ENCODE results near the gene TMEM144. TPM values are rescaled to one million over a fixed set of nuclear protein-coding genes. Genes with fewer than 3 reads are reported as not detected.
A peak's percentile ranks its signal among the peaks of the same experiment; 100 is the strongest.

The TMEM144 gene
- total RNA-seq, 4 donors from 2014 or later: 7.4 to 67.1 (median 45.2) TPM

- no peak for DNase-seq
- Histone ChIP-seq H3K4me3 (no peak overlapping the region), H3K27ac (no peak overlapping the region), H3K27me3 (no peaks in the 10 kb centered on the region), H3K4me1 (no peaks in the 10 kb centered on the region), H3K9me3 (no peaks in the 10 kb centered on the region), H3K36me3 (peaks cover 0 to 43% (median 0%) of the 10 kb centered on the region in 3 donors)
- TF ChIP-seq, protein P1, sequence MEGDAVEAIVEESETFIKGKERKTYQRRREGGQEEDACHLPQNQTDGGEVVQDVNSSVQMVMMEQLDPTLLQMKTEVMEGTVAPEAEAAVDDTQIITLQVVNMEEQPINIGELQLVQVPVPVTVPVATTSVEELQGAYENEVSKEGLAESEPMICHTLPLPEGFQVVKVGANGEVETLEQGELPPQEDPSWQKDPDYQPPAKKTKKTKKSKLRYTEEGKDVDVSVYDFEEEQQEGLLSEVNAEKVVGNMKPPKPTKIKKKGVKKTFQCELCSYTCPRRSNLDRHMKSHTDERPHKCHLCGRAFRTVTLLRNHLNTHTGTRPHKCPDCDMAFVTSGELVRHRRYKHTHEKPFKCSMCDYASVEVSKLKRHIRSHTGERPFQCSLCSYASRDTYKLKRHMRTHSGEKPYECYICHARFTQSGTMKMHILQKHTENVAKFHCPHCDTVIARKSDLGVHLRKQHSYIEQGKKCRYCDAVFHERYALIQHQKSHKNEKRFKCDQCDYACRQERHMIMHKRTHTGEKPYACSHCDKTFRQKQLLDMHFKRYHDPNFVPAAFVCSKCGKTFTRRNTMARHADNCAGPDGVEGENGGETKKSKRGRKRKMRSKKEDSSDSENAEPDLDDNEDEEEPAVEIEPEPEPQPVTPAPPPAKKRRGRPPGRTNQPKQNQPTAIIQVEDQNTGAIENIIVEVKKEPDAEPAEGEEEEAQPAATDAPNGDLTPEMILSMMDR (IDR thresholded peaks at IDR 0.05): no peak
- no peak for TF ChIP-seq POLR2A (IDR thresholded peaks at IDR 0.05)
These were observed 32.8 kb downstream of the TMEM144 start for GRCh38 chr4:158243071-158243470.

DNA sequence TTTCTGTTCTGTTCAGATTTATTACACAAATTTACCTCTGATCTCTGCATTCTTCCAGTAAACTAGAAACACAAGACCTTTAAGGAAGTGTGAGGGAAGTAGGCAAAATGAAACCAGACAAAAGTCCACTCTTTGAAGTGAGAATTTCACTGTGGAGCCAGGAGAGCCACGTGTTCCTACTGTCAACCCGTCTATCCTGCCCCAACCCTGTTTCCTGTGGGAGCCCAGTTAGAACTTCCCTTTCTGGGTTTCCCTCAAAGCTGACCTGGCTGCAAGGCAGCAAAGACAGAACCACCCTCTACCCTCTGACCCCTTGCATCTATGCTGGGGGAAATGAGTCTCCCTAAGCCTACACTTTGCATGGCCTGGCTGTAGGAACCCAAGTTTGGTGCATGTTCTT lies 40.0 kb downstream of the TMEM144 start:
- Histone ChIP-seq H3K36me3 (peaks cover 0 to 6% (median 0%) of the 10 kb centered on the region in 3 donors), H3K4me3 (no peak overlapping the region), H3K9me3 (no peaks in the 10 kb centered on the region), H3K27ac (no peak overlapping the region), H3K4me1 (no peaks in the 10 kb centered on the region), H3K27me3 (no peaks in the 10 kb centered on the region)
- TF ChIP-seq, protein P1 (IDR thresholded peaks at IDR 0.05): no peak
- TF ChIP-seq POLR2A (IDR thresholded peaks at IDR 0.05): no peak
- peak in 1 of 3 donors; percentile 44 for DNase-seq

GRCh38 chr4:158253350-158253980 lies 43.2 kb downstream of the TMEM144 start:
- peak in 1 of 3 donors; percentile 66 for DNase-seq
- Histone ChIP-seq H3K9me3 (no peaks in the 10 kb centered on the region), H3K27me3 (no peaks in the 10 kb centered on the region), H3K4me3 (no peak overlapping the region), H3K27ac (no peak overlapping the region), H3K36me3 (no peaks in the 10 kb centered on the region), H3K4me1 (no peaks in the 10 kb centered on the region)
- TF ChIP-seq, protein P1 (IDR thresholded peaks at IDR 0.05): peak in 4 of 6 experiments; percentile 43 to 69 (median 65)
- no peak for TF ChIP-seq POLR2A (IDR thresholded peaks at IDR 0.05)

DNA sequence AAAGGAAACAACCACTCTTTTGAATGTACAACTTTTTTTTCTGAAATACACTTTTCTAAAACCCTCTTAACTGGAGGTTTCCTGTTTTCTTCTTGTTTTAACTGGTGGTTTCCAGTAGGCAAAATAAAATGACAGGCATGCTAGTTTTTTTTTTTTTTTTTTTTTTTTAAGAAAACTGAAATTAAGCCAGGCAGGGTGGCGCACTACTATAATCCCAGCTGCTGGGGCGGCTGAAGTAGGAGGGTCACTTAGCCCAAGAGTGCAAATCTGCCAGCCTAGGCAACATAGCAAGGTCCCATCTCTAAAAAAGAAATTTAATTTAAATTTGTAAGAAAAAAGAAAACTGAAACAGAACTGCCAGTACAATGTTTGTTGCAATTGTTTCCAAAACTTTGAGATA lies 44.0 kb downstream of the TMEM144 start:
- Histone ChIP-seq H3K4me3 (no peak overlapping the region), H3K36me3 (no peaks in the 10 kb centered on the region), H3K4me1 (no peaks in the 10 kb centered on the region), H3K27me3 (no peaks in the 10 kb centered on the region), H3K27ac (no peak overlapping the region), H3K9me3 (no peaks in the 10 kb centered on the region)
- DNase-seq: no peak
- TF ChIP-seq, protein P1 (IDR thresholded peaks at IDR 0.05): no peak

DNA sequence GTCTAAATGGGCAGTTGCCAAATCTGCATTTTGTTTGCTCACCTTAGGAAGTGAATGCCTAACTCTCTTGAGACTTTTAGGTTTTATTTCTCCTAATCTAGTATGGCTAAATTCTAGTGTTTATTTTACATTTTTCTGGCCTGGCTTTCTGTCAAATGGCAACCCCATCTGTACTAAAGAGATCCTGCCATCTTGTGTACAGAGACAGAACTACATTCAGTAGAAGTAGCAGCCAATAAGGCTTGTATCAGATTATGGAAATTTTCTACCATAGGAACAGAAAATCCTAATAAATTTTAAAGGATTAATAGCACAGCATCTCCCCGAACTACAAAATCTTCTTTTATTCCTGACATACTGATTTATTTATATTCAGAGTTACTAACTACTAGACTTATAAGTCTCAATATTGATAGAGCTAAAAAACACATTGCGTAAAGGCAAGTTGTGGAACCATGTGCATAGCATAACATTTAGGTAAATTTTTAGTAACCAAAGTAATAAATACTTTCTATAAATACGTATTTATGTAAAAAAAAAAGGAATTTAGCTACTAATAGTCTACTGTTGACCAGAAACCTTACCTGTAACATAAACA lies 45.5 kb downstream of the TMEM144 start:
- H3K9me3 ChIP-seq: no peaks in the 10 kb centered on the region
- H3K27me3 ChIP-seq: no peaks in the 10 kb centered on the region
- TF ChIP-seq, protein P1 (IDR thresholded peaks at IDR 0.05): peak in 5 of 6 experiments; percentile 50 to 80 (median 73)
- TF ChIP-seq POLR2A (IDR thresholded peaks at IDR 0.05): no peak
- no peak for DNase-seq
- no peaks in the 10 kb centered on the region for H3K4me1 ChIP-seq
- H3K27ac ChIP-seq: no peak overlapping the region
- H3K4me3 ChIP-seq: no peak overlapping the region
- H3K36me3 ChIP-seq: no peaks in the 10 kb centered on the region
